Peyer's patch (tissue), 4 donors: ENCODE data around the gene GPR137.

Experiments
- POLR2A ChIP-seq, 2 donors: fragments of 450-650 bp; IDR thresholded peaks; one replicate each; pipeline ENCODE4 v1.5.1; 2017; ENCODE audit warnings: antibody characterized with exemption in 2 of 2, mild to moderate bottlenecking in 2 of 2, moderate library complexity in 2 of 2
- TF ChIP-seq, protein P1 (sequence below), 6 experiments: fragments of 450-650 bp in 4 of 6; fragments of 200-600 bp in 2 of 6; sonication (generic) in 1 of 6; IDR thresholded peaks; one replicate each; pipeline ENCODE4 v1.5.1; 2017 to 2019; ENCODE audit warnings: antibody characterized with exemption in 6 of 6, mild to moderate bottlenecking in 3 of 6, moderate library complexity in 1 of 6

DNA sequence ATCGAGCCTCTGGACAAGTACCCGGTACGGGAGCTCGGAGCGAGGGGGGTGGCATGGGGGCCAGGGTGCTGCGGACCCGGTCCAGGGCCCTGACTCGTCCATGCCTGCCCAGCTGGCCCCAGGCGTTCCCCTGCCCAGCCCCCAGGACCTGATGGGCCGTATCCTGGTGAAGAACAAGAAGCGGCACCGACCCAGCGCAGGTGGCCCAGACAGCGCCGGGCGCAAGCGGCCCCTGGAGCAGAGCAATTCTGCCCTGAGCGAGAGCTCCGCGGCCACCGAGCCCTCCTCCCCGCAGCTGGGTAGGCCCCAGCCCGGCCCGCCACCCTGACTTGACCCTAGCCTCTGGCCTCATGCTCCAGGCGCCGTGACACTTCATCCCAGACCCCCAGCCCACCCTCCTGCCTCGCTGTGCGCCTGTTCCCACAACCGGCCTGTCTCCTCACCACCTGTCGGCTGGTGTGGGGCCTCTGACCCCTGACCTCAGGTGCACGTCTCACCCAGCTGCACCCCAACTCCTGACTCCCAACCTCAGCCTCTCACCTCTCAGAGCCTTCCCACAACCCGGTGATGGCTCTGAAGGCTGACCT is 26.6 kb upstream of the GPR137 start:
- TF ChIP-seq, protein P1, sequence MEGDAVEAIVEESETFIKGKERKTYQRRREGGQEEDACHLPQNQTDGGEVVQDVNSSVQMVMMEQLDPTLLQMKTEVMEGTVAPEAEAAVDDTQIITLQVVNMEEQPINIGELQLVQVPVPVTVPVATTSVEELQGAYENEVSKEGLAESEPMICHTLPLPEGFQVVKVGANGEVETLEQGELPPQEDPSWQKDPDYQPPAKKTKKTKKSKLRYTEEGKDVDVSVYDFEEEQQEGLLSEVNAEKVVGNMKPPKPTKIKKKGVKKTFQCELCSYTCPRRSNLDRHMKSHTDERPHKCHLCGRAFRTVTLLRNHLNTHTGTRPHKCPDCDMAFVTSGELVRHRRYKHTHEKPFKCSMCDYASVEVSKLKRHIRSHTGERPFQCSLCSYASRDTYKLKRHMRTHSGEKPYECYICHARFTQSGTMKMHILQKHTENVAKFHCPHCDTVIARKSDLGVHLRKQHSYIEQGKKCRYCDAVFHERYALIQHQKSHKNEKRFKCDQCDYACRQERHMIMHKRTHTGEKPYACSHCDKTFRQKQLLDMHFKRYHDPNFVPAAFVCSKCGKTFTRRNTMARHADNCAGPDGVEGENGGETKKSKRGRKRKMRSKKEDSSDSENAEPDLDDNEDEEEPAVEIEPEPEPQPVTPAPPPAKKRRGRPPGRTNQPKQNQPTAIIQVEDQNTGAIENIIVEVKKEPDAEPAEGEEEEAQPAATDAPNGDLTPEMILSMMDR (IDR thresholded peaks at IDR 0.05), result no peak
- no peak for TF ChIP-seq POLR2A (IDR thresholded peaks at IDR 0.05)
